Activated naive CD4-positive, alpha-beta T cell treated with anti-CD3 and anti-CD28 coated beads for 36 hours (primary cell): Measurements from ENCODE around the gene ABHD2. TPM values are rescaled to one million over a fixed set of nuclear protein-coding genes. Genes with fewer than 3 reads are reported as not detected.

Experiments
- CTCF ChIA-PET: fragments of 350-600 bp; sonication (Branson Sonifier 250); formaldehyde crosslinking; loops from one replicate; lab custom pipeline; 2021; ENCODE audit warnings: antibody characterized with exemption; lab: Charles Lee
- DNase-seq: peaks from one replicate; pipeline ENCODE4 v3.0.0-alpha.2; 2020
- H3K27ac Mint-ChIP-seq: one replicate; pipeline ENCODE4 v1.8.0; 2021; ENCODE audit warnings: mild to moderate bottlenecking, mixed read lengths
- H3K27me3 Mint-ChIP-seq: one replicate; pipeline ENCODE4 v1.8.0; 2021; ENCODE audit warnings: low read depth, mixed read lengths
- H3K36me3 Mint-ChIP-seq: one replicate; pipeline ENCODE4 v1.8.0; 2021; ENCODE audit warnings: low read depth, mixed read lengths
- H3K4me1 Mint-ChIP-seq: one replicate; pipeline ENCODE4 v1.8.0; 2021; ENCODE audit warnings: low read depth, mixed read lengths
- H3K4me3 Mint-ChIP-seq: one replicate; pipeline ENCODE4 v1.8.0; 2021; ENCODE audit warnings: mild to moderate bottlenecking, moderate library complexity, mixed read lengths
- H3K9me3 Mint-ChIP-seq: one replicate; pipeline ENCODE4 v1.8.0; 2021; ENCODE audit warnings: mixed read lengths
- intact Hi-C: fragments of 100-400 bp; cut with micrococcal nuclease; formaldehyde crosslinking; loops from one replicate; pipeline ENCODE4 v1.15.1; 2023
- total RNA-seq, 2 experiments: library from RNA; stranded (reverse); gene quantifications; one replicate each; pipeline ENCODE4 v1.2.3, GENCODE V29; 2021

ABHD2 gene
- total RNA-seq, 2 experiments from 2014 or later, result 57.2 to 64.9 TPM

- Mint-ChIP-seq H3K4me1 (peaks cover 11% of the 10 kb centered on the region), H3K4me3 (no peak overlapping the region), H3K27ac (no peak overlapping the region), H3K9me3 (no peaks in the 10 kb centered on the region), H3K36me3 (no peaks in the 10 kb centered on the region), H3K27me3 (no peaks in the 10 kb centered on the region)
- DNase-seq, result no peak
- CTCF ChIA-PET, result interaction anchor here (1.0 to 8.7 kb wide), 11 partner anchors 9 to 155 kb away, joined by 3 to 118 read pairs (median 25); partner anchors contain the start of gene ABHD2
- intact Hi-C loops, result no loop called here
Measured at GRCh38 chr15:89058876-89059405, 29.3 kb upstream of the ABHD2 start.

DNA sequence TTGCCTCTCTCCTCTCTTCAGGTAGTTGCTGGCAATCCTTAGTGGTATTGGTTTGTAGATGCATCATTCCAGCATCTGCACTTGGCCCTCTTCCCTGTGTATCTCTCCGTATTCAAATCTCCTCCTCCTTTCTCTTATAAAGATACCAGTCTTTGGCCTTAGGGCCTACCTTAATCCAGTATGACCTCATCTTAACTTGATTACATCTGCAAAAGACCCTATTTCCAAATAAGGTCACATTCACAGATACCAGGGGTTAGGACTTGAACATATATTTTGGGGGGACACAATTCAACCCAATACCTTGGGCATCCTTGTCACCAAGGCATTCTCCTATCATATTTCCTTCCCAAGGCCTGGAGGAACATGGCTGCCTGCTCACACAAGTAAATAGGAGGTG, 22.0 kb upstream of the ABHD2 start:
- no peak overlapping the region for H3K4me3 Mint-ChIP-seq
- intact Hi-C loops, result no loop called here
- DNase-seq, result no peak
- H3K27me3 Mint-ChIP-seq, result no peaks in the 10 kb centered on the region
- peaks cover 9% of the 10 kb centered on the region for H3K36me3 Mint-ChIP-seq
- CTCF ChIA-PET, result interaction anchor here (0.6 kb wide), 1 partner anchor 9 kb away, joined by 3 read pairs; no protein-coding TSS in a partner anchor
- H3K4me1 Mint-ChIP-seq, result peaks cover 11% of the 10 kb centered on the region
- peaks cover 12% of the 10 kb centered on the region for H3K9me3 Mint-ChIP-seq
- no peak overlapping the region for H3K27ac Mint-ChIP-seq

GRCh38 chr15:89067751-89068150, 20.5 kb upstream of the ABHD2 start:
- peaks cover 11% of the 10 kb centered on the region for H3K4me1 Mint-ChIP-seq
- intact Hi-C loops, result no loop called here
- no peaks in the 10 kb centered on the region for H3K27me3 Mint-ChIP-seq
- no peak for DNase-seq
- CTCF ChIA-PET, result interaction anchor here (1.0 to 1.2 kb wide), 2 partner anchors 10 to 110 kb away, joined by 4 read pairs; no protein-coding TSS in a partner anchor
- H3K27ac Mint-ChIP-seq, result no peak overlapping the region
- H3K36me3 Mint-ChIP-seq, result peaks cover 9% of the 10 kb centered on the region
- peaks cover 12% of the 10 kb centered on the region for H3K9me3 Mint-ChIP-seq
- H3K4me3 Mint-ChIP-seq, result no peak overlapping the region

DNA sequence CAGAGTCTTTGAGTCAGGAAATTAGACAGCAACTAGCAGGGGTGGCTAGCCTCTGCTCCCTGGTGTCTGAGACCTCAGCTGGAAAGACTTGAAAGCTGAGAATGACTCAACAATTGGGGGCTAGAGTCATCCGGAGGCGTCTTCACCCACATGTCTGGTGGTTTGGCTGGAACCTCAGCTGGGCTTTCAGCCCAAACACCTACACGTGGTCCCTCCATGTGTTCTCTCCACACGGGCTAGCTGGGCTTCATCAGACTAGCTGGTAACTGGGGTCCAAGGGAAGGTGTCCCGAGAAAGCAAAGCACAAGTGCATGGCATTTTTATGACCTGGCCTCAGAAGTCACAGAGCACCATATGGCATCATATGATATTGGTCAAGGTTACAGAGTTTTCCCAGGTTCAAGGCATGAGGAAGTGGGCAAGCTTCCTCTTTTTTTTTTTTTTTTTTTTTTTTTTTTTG, 19.9 kb upstream of the ABHD2 start:
- DNase-seq, result peak; percentile 51
- intact Hi-C loops, result no loop called here
- Mint-ChIP-seq H3K27me3 (no peaks in the 10 kb centered on the region), H3K4me1 (peaks cover 11% of the 10 kb centered on the region), H3K4me3 (no peak overlapping the region), H3K27ac (no peak overlapping the region), H3K9me3 (peaks cover 12% of the 10 kb centered on the region), H3K36me3 (peaks cover 9% of the 10 kb centered on the region)
- CTCF ChIA-PET, result interaction anchor here (1.0 to 1.2 kb wide), 2 partner anchors 11 to 110 kb away, joined by 4 read pairs; no protein-coding TSS in a partner anchor

GRCh38 chr15:89070197-89071124, 17.8 kb upstream of the ABHD2 start:
- Mint-ChIP-seq H3K4me1 (peaks cover 20% of the 10 kb centered on the region), H3K27ac (no peak overlapping the region), H3K27me3 (no peaks in the 10 kb centered on the region), H3K9me3 (peaks cover 12% of the 10 kb centered on the region), H3K4me3 (no peak overlapping the region), H3K36me3 (peaks cover 9% of the 10 kb centered on the region)
- intact Hi-C loops, result no loop called here
- CTCF ChIA-PET, result interaction anchor here (0.9 kb wide), 1 partner anchor 40 kb away, joined by 4 read pairs; no protein-coding TSS in a partner anchor
- DNase-seq, result no peak

DNA sequence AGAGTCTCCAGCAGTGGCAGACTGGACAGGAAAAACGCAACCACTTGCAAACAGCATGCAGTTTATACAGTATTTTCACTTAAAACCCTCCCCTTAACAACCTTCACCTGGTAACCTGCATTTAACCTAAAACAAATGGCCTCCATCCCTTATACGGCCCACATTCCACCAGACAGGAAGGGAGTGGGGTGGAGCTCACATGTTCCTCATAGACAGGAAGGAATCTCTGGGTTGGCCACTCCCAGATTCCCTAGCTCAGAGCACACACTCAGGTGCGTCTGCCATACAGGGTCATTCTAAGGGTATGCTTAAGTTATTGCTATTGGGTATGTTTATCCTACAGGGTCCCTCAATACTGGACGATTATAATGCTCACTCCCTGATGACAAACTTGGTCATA, 16.8 kb upstream of the ABHD2 start:
- Mint-ChIP-seq H3K4me1 (peaks cover 24% of the 10 kb centered on the region), H3K27ac (no peak overlapping the region), H3K27me3 (no peaks in the 10 kb centered on the region), H3K36me3 (peaks cover 7% of the 10 kb centered on the region), H3K9me3 (peaks cover 11% of the 10 kb centered on the region), H3K4me3 (no peak overlapping the region)
- no peak for DNase-seq
- intact Hi-C loops, result no loop called here
- CTCF ChIA-PET, result interaction anchor here (0.7 to 2.8 kb wide), 2 partner anchors 9 to 13 kb away, joined by 3 to 11 read pairs; no protein-coding TSS in a partner anchor

- H3K4me1 Mint-ChIP-seq, result peaks cover 26% of the 10 kb centered on the region
- CTCF ChIA-PET, result interaction anchor here (0.6 to 2.8 kb wide), 3 partner anchors 11 to 100 kb away, joined by 3 to 11 read pairs (median 4); no protein-coding TSS in a partner anchor
- no peak overlapping the region for H3K27ac Mint-ChIP-seq
- intact Hi-C loops, result no loop called here
- H3K27me3 Mint-ChIP-seq, result no peaks in the 10 kb centered on the region
- no peak overlapping the region for H3K4me3 Mint-ChIP-seq
- H3K36me3 Mint-ChIP-seq, result peaks cover 3% of the 10 kb centered on the region
- peaks cover 3% of the 10 kb centered on the region for H3K9me3 Mint-ChIP-seq
- no peak for DNase-seq
Measured at GRCh38 chr15:89072277-89072869, 15.9 kb upstream of the ABHD2 start.

- Mint-ChIP-seq H3K36me3 (no peaks in the 10 kb centered on the region), H3K9me3 (no peaks in the 10 kb centered on the region), H3K4me1 (peaks cover 32% of the 10 kb centered on the region), H3K27ac (no peak overlapping the region), H3K4me3 (no peak overlapping the region), H3K27me3 (no peaks in the 10 kb centered on the region)
- no peak for DNase-seq
- CTCF ChIA-PET, result interaction anchor here (0.7 kb wide), 1 partner anchor 19 kb away, joined by 4 read pairs; no protein-coding TSS in a partner anchor
- intact Hi-C loops, result no loop called here
Measured at GRCh38 chr15:89074402-89075012, 13.7 kb upstream of the ABHD2 start.

DNA sequence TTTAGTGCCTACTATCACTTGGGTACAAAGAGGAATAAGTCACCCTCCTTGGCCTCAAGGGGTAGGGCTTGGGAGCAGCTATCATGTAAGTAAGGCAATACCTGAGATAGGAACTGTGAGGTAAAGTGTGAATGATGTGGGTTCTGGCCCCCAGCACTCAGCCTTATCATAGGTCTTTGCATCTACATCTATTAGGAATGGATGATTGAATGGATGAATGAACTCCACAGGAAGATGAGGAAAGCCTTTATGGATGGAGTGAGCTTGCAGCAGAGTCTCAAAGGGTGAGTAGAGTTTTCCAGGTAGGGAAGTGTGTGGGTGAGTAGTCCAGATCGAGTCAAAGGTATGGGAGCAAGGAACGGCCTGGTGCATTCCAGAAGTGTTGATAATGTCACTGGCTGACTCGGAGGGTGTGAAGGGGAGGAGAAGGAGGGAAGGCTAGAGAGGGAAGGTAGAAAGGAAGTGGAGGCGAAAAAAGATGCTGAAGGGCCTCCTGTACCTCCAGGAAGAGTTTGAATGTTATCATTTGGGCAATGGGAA, 13.1 kb upstream of the ABHD2 start:
- DNase-seq, result no peak
- H3K27ac Mint-ChIP-seq, result no peak overlapping the region
- no peak overlapping the region for H3K4me3 Mint-ChIP-seq
- H3K27me3 Mint-ChIP-seq, result no peaks in the 10 kb centered on the region
- CTCF ChIA-PET, result interaction anchor here (1.9 kb wide), 1 partner anchor 17 kb away, joined by 9 read pairs; no protein-coding TSS in a partner anchor
- intact Hi-C loops, result no loop called here
- H3K4me1 Mint-ChIP-seq, result peaks cover 32% of the 10 kb centered on the region
- H3K36me3 Mint-ChIP-seq, result no peaks in the 10 kb centered on the region
- H3K9me3 Mint-ChIP-seq, result no peaks in the 10 kb centered on the region

DNA sequence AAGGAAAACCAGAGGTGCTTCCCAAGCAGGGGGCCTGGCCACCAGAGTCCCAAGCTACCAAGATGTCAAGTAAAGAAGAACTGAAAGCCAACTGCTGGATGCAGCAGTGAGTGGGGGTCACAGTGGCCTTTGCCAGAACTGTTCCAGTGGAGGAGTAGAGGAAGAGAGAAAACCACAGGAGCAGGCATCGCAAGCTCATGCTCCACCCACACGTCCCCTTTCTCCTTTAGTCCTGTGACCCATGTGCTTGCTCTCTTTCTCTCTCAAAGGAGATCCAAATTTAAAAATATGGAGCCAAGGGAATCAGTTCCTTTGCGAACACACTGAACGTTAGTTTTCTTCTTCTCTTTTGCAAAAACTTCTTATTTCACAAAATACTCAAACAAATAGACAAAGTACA, 12.4 kb upstream of the ABHD2 start:
- peaks cover 32% of the 10 kb centered on the region for H3K4me1 Mint-ChIP-seq
- no peaks in the 10 kb centered on the region for H3K27me3 Mint-ChIP-seq
- CTCF ChIA-PET, result interaction anchor here (1.9 kb wide), 1 partner anchor 18 kb away, joined by 9 read pairs; no protein-coding TSS in a partner anchor
- H3K4me3 Mint-ChIP-seq, result no peak overlapping the region
- H3K27ac Mint-ChIP-seq, result no peak overlapping the region
- intact Hi-C loops, result no loop called here
- no peaks in the 10 kb centered on the region for H3K9me3 Mint-ChIP-seq
- H3K36me3 Mint-ChIP-seq, result no peaks in the 10 kb centered on the region
- DNase-seq, result no peak

- H3K4me1 Mint-ChIP-seq, result peaks cover 32% of the 10 kb centered on the region
- no peaks in the 10 kb centered on the region for H3K27me3 Mint-ChIP-seq
- H3K36me3 Mint-ChIP-seq, result no peaks in the 10 kb centered on the region
- intact Hi-C loops, result loop anchor here (1.0 kb wide), 1 partner anchor 11 kb away; the partner anchor contains the start of gene ABHD2
- CTCF ChIA-PET, result interaction anchor here (1.7 kb wide), 1 partner anchor 52 kb away, joined by 5 read pairs; no protein-coding TSS in a partner anchor
- H3K9me3 Mint-ChIP-seq, result no peaks in the 10 kb centered on the region
- DNase-seq, result no peak
- peak overlapping the region; percentile 1 for H3K27ac Mint-ChIP-seq
- H3K4me3 Mint-ChIP-seq, result no peak overlapping the region
Measured at GRCh38 chr15:89077750-89078149, 10.5 kb upstream of the ABHD2 start.
